ENCODE data around the gene SERAC1.
"Not testable (repeated sequence)": the region's sequence is repeated elsewhere in the genome, so short reads cannot be mapped to it uniquely, and the experiment has no call there.

DNA sequence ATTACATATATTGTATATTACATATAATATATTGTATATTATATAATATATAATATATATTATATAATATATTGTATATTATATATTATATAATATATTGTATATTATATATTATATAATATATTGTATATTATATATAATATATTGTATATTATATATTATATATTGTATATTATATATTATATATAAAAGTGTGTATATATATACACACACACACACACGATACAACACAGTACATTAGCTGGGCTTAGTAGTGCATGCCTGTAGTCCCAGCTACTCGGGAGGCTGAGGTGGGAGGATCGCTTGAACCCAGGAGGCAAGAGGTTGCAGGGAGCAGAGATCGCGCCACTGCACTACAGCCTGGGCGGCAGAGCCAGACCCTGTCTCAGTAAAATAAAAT, 1.6 kb upstream of the SERAC1 start:
- TF ChIP-seq, protein P1, sequence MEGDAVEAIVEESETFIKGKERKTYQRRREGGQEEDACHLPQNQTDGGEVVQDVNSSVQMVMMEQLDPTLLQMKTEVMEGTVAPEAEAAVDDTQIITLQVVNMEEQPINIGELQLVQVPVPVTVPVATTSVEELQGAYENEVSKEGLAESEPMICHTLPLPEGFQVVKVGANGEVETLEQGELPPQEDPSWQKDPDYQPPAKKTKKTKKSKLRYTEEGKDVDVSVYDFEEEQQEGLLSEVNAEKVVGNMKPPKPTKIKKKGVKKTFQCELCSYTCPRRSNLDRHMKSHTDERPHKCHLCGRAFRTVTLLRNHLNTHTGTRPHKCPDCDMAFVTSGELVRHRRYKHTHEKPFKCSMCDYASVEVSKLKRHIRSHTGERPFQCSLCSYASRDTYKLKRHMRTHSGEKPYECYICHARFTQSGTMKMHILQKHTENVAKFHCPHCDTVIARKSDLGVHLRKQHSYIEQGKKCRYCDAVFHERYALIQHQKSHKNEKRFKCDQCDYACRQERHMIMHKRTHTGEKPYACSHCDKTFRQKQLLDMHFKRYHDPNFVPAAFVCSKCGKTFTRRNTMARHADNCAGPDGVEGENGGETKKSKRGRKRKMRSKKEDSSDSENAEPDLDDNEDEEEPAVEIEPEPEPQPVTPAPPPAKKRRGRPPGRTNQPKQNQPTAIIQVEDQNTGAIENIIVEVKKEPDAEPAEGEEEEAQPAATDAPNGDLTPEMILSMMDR (IDR thresholded peaks at IDR 0.05), result not testable (repeated sequence)
- not testable (repeated sequence) for TF ChIP-seq EZH2 (IDR thresholded peaks at IDR 0.05; ENCODE audit: borderline replicate concordance, insufficient read depth, low read depth, low read length, poor library complexity, severe bottlenecking)

Data from B cell (primary cell).